GM21529 (cell line): ENCODE results near the gene CPSF7.

Experiments used
- ATAC-seq: cut with Tn5 transposase; IDR thresholded peaks from one replicate; pipeline ENCODE4 v1.9.1; 2021; ENCODE audit not compliant: unreplicated experiment

The CPSF7 gene

GRCh38 chr11:61357894-61358239 lies 71.9 kb downstream of the CPSF7 start:
- ATAC-seq, result no peak

GRCh38 chr11:61357233-61357893 lies 72.4 kb downstream of the CPSF7 start:
- ATAC-seq, result peak; percentile 45

GRCh38 chr11:61356706-61357105 lies 73.1 kb downstream of the CPSF7 start:
- no peak for ATAC-seq

- ATAC-seq, result no peak
Measured at GRCh38 chr11:61354208-61354607, 75.6 kb downstream of the CPSF7 start.

GRCh38 chr11:61353131-61354067 lies 76.4 kb downstream of the CPSF7 start:
- no peak for ATAC-seq
